SK-N-SH (cell line): ENCODE measurements around the gene RAG2. TPM values are rescaled to one million over a fixed set of nuclear protein-coding genes. Genes with fewer than 3 reads are reported as not detected.
A peak's percentile ranks its signal among the peaks of the same experiment; 100 is the strongest.

Experiments
- CTCF ChIA-PET: fragments of 300-600, 350-600 bp; formaldehyde crosslinking; extraction: SDS; loops from one replicate; lab custom pipeline; 2021; lab: Yijun Ruan, JAX
- POLR2A ChIA-PET: fragments of 350-600 bp; sonication (Branson Sonifier 250); formaldehyde crosslinking; extraction: SDS; loops from one replicate; lab custom pipeline; 2020; ENCODE audit warnings: antibody characterized with exemption, inconsistent platforms; lab: Yijun Ruan, JAX
- DNase-seq: peaks from one replicate; pipeline ENCODE4 v3.0.0; 2012
- H2AFZ ChIP-seq: fragments of 200-600 bp; sonication (generic); 2 replicates; pipeline ENCODE4 v1.8.1; 2016; ENCODE audit warnings: antibody characterized with exemption, mild to moderate bottlenecking, low read depth
- H3F3A ChIP-seq: fragments of 200-600 bp; sonication (generic); replicated peaks from 2 replicates; pipeline ENCODE3; 2016; ENCODE audit warnings: antibody characterized with exemption, mild to moderate bottlenecking; ENCODE audit not compliant: insufficient read depth
- H3K27ac ChIP-seq, 2 experiments: fragments of 200-500 bp in 1 of 2; fragments of 200-600 bp in 1 of 2; sonication (Bioruptor generic) in 1 of 2; sonication (generic), shearing (Covaris generic) in 1 of 2; 2 replicates each; pipeline versions ENCODE4 v1.5.1 to v1.6.1; 2014 to 2016; ENCODE audit warnings: low read depth in 2 of 2, inconsistent platforms in 1 of 2, low read length in 1 of 2, mild to moderate bottlenecking in 1 of 2, mixed read lengths in 1 of 2
- H3K27me3 ChIP-seq: fragments of 200-600 bp; sonication (generic), shearing (Covaris generic); 2 replicates; pipeline ENCODE4 v1.6.1; 2016; ENCODE audit warnings: mixed run types; ENCODE audit not compliant: insufficient read depth
- H3K36me3 ChIP-seq, 2 experiments: fragments of 200-500 bp in 1 of 2; fragments of 200-600 bp in 1 of 2; sonication (Bioruptor generic) in 1 of 2; sonication (generic) in 1 of 2; replicated peaks in 1 of 2; 2 replicates each; pipeline versions ENCODE3 to v1.5.1; 2014 to 2016; ENCODE audit warnings: low read length in 1 of 2, mild to moderate bottlenecking in 1 of 2; ENCODE audit not compliant: insufficient read depth in 2 of 2, control insufficient read depth in 1 of 2
- H3K4me1 ChIP-seq, 2 experiments: fragments of 200-500 bp in 1 of 2; fragments of 200-600 bp in 1 of 2; sonication (Bioruptor generic) in 1 of 2; sonication (generic), shearing (Covaris generic) in 1 of 2; 2 replicates each; pipeline versions ENCODE4 v1.5.1 to v1.6.1; 2014 to 2016; ENCODE audit warnings: low read depth in 1 of 2, low read length in 1 of 2, mixed run types in 1 of 2; ENCODE audit not compliant: insufficient read depth in 2 of 2, control insufficient read depth in 1 of 2
- H3K4me2 ChIP-seq: fragments of 200-600 bp; sonication (generic), shearing (Covaris generic); 2 replicates; pipeline ENCODE4 v1.6.1; 2017; ENCODE audit warnings: mixed run types
- H3K4me3 ChIP-seq, 2 experiments: fragments of 200-500 bp in 1 of 2; fragments of 200-600 bp in 1 of 2; sonication (Bioruptor generic) in 1 of 2; sonication (generic), shearing (Covaris generic) in 1 of 2; 2 replicates each; pipeline versions ENCODE4 v1.5.1 to v1.8.1; 2014 to 2016; ENCODE audit warnings: low read depth in 2 of 2, inconsistent platforms in 1 of 2, low read length in 1 of 2, mild to moderate bottlenecking in 1 of 2, mixed read lengths in 1 of 2, moderate library complexity in 1 of 2
- H3K79me2 ChIP-seq: fragments of 200-600 bp; sonication (generic); 2 replicates; pipeline ENCODE4 v1.8.1; 2017; ENCODE audit warnings: mild to moderate bottlenecking; ENCODE audit not compliant: insufficient read depth
- H3K9ac ChIP-seq: fragments of 200-600 bp; sonication (generic); 2 replicates; pipeline ENCODE4 v1.6.1; 2017; ENCODE audit warnings: mixed run types
- H3K9me2 ChIP-seq: fragments of 200-600 bp; sonication (generic); 2 replicates; pipeline ENCODE4 v1.6.1; 2017; ENCODE audit warnings: mixed run types
- H3K9me3 ChIP-seq: fragments of 200-600 bp; sonication (generic); 2 replicates; pipeline ENCODE4 v1.6.1; 2017; ENCODE audit warnings: mixed run types, mild to moderate bottlenecking, moderate library complexity
- H4K20me1 ChIP-seq: fragments of 200-600 bp; sonication (generic); 2 replicates; pipeline ENCODE4 v1.6.1; 2017; ENCODE audit warnings: mild to moderate bottlenecking, mixed run types; ENCODE audit not compliant: insufficient read depth
- EP300 ChIP-seq, 2 experiments: IDR thresholded peaks; 2 replicates each; pipeline versions ENCODE4 v1.4.0 to v1.6.1; 2012; ENCODE audit warnings: borderline replicate concordance in 1 of 2, low read depth in 1 of 2, low read length in 1 of 2
- EZH2phosphoT487 ChIP-seq: fragments of 200-600 bp; sonication (generic); IDR thresholded peaks from 2 replicates; pipeline ENCODE4 v1.6.1; 2017; ENCODE audit warnings: low read depth, mixed run types, mild to moderate bottlenecking, antibody characterized with exemption, moderate library complexity, borderline replicate concordance
- FOSL2 ChIP-seq: IDR thresholded peaks from 2 replicates; pipeline ENCODE4 v1.4.0; 2012; ENCODE audit warnings: low read depth, mild to moderate bottlenecking, moderate library complexity, borderline replicate concordance
- FOXJ3 ChIP-seq: sonication (generic); formaldehyde crosslinking; IDR thresholded peaks from 2 replicates; pipeline ENCODE4 v1.5.1; 2020; ENCODE audit warnings: mild to moderate bottlenecking, missing genetic modification reagents
- FOXM1 ChIP-seq: IDR thresholded peaks from 2 replicates; pipeline ENCODE4 v1.4.0; 2012; ENCODE audit warnings: low read depth, mild to moderate bottlenecking
- GATA2 ChIP-seq: sonication (generic); formaldehyde crosslinking; IDR thresholded peaks from 2 replicates; pipeline ENCODE4 v1.5.0; 2020; ENCODE audit warnings: mild to moderate bottlenecking, missing genetic modification reagents
- MXI1 ChIP-seq: IDR thresholded peaks from 2 replicates; pipeline ENCODE4 v1.6.1; 2012; ENCODE audit warnings: mild to moderate bottlenecking, low read depth, low read length, improper control_type of control experiment
- PBX3 ChIP-seq: IDR thresholded peaks from 2 replicates; pipeline ENCODE4; 2012
- TAF1 ChIP-seq: IDR thresholded peaks from 2 replicates; pipeline ENCODE4 v1.6.1; 2012; ENCODE audit warnings: low read depth, mild to moderate bottlenecking, low read length, moderate library complexity, borderline replicate concordance
- WGBS: methylation state at CpG from one replicate; pipeline ENCODE4 v1.1.6; 2017; ENCODE audit warnings: low lambda C conversion rate; 5-methylcytosine and 5-hydroxymethylcytosine counted together
- polyA plus RNA-seq, 3 experiments: library from polyadenylated mRNA; depleted of rRNA; stranded (reverse); fragments of >200 nt; gene quantifications; 2 replicates each; pipeline ENCODE4 v1.2.3, GENCODE V29; 2012
- TF ChIP-seq, protein P1 (sequence below): IDR thresholded peaks from 2 replicates; pipeline ENCODE4 v1.4.0; 2012; ENCODE audit warnings: low read depth, borderline replicate concordance

RAG2 gene
- polyA plus RNA-seq (2012; rRNA removed) = 0.15 and 0.34 TPM in 2 replicates
- polyA plus RNA-seq (2012; cell fraction: cytosol; rRNA removed) = 0.30 and 0.80 TPM in 2 replicates
- polyA plus RNA-seq (2012; cell fraction: nucleus; rRNA removed) = 0.18 and 0.34 TPM in 2 replicates

DNA sequence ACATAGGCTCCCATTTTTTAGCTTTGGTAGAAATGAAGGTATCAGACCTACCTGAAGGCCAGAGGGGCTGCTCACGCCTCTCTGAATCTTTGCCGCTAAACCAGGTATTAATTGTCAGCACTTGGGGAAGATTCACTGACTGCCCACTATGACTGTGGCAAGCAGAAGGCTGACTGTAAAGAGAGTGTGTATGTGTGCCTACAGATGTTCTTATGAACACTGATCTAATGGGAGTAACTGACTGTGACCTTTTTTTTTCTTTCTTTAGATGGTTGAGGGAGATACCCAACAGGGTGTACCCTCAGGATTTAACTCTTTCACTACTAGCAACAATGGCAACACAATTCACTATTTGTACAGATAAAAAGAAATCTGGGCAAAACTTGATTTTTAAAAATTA is at the start of gene RAG2:
Gene RAG2 (minus strand): TSS at position 186 of the 400 bp plus-strand sequence. CDS start 4,068 bp downstream, outside the sequence.
- 69% methylated on average over 2 of the region's 2 CpGs for WGBS
- no peaks in the 10 kb centered on the region for H3K9me3 ChIP-seq
- CTCF ChIA-PET = interaction anchor here (1.0 to 3.4 kb wide), 3 partner anchors 24 to 34 kb away, joined by 3 to 16 read pairs (median 5); no protein-coding TSS in a partner anchor
- no peaks in the 10 kb centered on the region for H3F3A ChIP-seq
- POLR2A ChIA-PET = no interaction called here
- H3K4me1 ChIP-seq = peaks cover 4 to 9% of the 10 kb centered on the region in 2 experiments; a peak in 3 of 4 replicates
- H3K79me2 ChIP-seq = no peaks in the 10 kb centered on the region
- H3K9ac ChIP-seq = no peak within 1 kb of the TSS
- peak within 1 kb of the TSS in 1 of 2 experiments; percentile 94; a peak in 2 of 4 replicates for H3K4me3 ChIP-seq
- H3K4me2 ChIP-seq = no peak within 1 kb of the TSS
- H4K20me1 ChIP-seq = no peaks in the 10 kb centered on the region
- no peaks in the 10 kb centered on the region for H3K9me2 ChIP-seq
- H3K27ac ChIP-seq = peak within 1 kb of the TSS in 1 of 2 experiments; percentile 96; a peak in 2 of 4 replicates
- no peaks in the 10 kb centered on the region for H3K36me3 ChIP-seq
- TF ChIP-seq FOXJ3 = no peak
- TF ChIP-seq EP300 (IDR thresholded peaks at IDR 0.05; ENCODE audit: borderline replicate concordance in 1 of 2, low read depth in 1 of 2, low read length in 1 of 2) = peak in 1 of 2 experiments; percentile 16; a peak in 1 of 4 replicates
- TF ChIP-seq GATA2 (CRISPR knock-in tag) = peak; percentile 74
- TF ChIP-seq EZH2phosphoT487 = no peak
- no peak for TF ChIP-seq MXI1
- no peak for TF ChIP-seq TAF1
- TF ChIP-seq, protein P1, sequence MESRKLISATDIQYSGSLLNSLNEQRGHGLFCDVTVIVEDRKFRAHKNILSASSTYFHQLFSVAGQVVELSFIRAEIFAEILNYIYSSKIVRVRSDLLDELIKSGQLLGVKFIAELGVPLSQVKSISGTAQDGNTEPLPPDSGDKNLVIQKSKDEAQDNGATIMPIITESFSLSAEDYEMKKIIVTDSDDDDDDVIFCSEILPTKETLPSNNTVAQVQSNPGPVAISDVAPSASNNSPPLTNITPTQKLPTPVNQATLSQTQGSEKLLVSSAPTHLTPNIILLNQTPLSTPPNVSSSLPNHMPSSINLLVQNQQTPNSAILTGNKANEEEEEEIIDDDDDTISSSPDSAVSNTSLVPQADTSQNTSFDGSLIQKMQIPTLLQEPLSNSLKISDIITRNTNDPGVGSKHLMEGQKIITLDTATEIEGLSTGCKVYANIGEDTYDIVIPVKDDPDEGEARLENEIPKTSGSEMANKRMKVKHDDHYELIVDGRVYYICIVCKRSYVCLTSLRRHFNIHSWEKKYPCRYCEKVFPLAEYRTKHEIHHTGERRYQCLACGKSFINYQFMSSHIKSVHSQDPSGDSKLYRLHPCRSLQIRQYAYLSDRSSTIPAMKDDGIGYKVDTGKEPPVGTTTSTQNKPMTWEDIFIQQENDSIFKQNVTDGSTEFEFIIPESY = no peak
- no peak for TF ChIP-seq FOSL2
- TF ChIP-seq FOXM1 = no peak
- H2AFZ ChIP-seq = no peak within 1 kb of the TSS
- H3K27me3 ChIP-seq = no peaks in the 10 kb centered on the region
- DNase-seq = peak; percentile 50

GRCh38 chr11:36638556-36638955 is 40.5 kb upstream of the RAG2 start:
- Histone ChIP-seq H3K27ac (no peak overlapping the region; a peak in 1 of 4 replicates), H3K27me3 (no peaks in the 10 kb centered on the region), H3K9ac (no peak overlapping the region), H3K79me2 (no peaks in the 10 kb centered on the region), H4K20me1 (no peaks in the 10 kb centered on the region), H3K4me1 (no peaks in the 10 kb centered on the region; a peak in 1 of 4 replicates), H3K9me3 (no peaks in the 10 kb centered on the region), H2AFZ (no peak overlapping the region), H3K4me3 (no peak overlapping the region), H3K4me2 (no peak overlapping the region), H3K36me3 (peaks cover 0 to 19% of the 10 kb centered on the region in 2 experiments), H3K9me2 (no peaks in the 10 kb centered on the region), H3F3A (no peaks in the 10 kb centered on the region)
- 85% methylated on average over 2 of the region's 2 CpGs for WGBS
- POLR2A ChIA-PET = no interaction called here
- TF ChIP-seq PBX3 = no peak
- CTCF ChIA-PET = no interaction called here
- no peak for DNase-seq
